SU-DHL-6 (cell line): ENCODE measurements around the gene ZNF664.

Experiments
- CTCF ChIP-seq: fragments of 200-600 bp; sonication (generic); IDR thresholded peaks from one replicate; pipeline ENCODE4 v1.5.1; 2017; ENCODE audit warnings: antibody characterized with exemption, mild to moderate bottlenecking, low read length, moderate library complexity; ENCODE audit not compliant: insufficient read depth, poor library complexity, severe bottlenecking
- EZH2phosphoT487 ChIP-seq: fragments of 200-600 bp; sonication (generic), shearing (Covaris generic); conservative IDR thresholded peaks from 2 replicates; pipeline ENCODE4 v1.6.1; 2018; ENCODE audit warnings: mild to moderate bottlenecking, antibody characterized with exemption, low read length, moderate library complexity, mixed read lengths

- TF ChIP-seq CTCF: no peak
- TF ChIP-seq EZH2phosphoT487: no peak
Observed at GRCh38 chr12:123966596-123966995, 6.4 kb upstream of the ZNF664 start.
